ENCODE results near the gene SLITRK1.

The SLITRK1 gene
- total RNA-seq, result 0 to 0.04 reads per million in 2 experiments

DNA sequence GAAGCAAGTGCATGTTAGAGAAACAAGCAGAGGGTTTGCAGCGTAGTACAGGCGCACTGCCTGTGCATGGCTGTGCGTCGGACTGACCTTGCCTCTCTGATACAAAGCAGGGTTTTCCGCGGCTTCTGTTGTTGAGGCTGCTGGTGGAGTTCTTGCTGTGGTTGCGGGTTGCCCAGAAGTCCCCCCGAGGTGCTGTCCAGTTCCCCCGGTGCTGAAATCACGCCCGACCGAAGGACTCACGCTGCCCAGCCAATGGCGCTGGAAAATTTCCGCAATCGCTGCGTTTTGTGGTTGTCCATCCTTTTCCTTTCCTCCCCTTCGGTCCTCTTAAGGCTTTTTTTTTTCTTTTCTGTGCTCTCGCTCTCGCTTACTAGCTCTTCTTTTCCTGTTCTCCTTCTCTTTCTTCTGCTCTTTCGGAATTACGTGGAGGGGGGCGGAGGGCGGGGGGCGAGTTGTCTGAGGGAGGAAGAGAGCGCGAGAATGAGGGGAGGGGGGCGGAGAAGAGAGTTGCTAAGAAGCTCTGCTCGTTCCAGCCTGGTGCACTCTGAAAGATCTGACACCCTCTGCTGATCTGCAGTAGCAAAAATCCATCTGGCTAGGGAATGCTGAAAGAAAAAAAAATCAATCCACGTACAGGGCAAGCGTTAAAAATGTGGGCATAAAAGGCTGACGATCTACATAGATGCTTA lies at the start of gene SLITRK1:
TSS of gene SLITRK1 (minus strand) at position 558 of the 689 bp plus-strand sequence. CDS start 967 bp downstream, outside the sequence.
- DNase-seq (ENCODE audit: low read depth), result no peak

GRCh38 chr13:83929157-83929556 lies 46.9 kb upstream of the SLITRK1 start:
- no peak for DNase-seq (ENCODE audit: low read depth)

- no peak for DNase-seq (ENCODE audit: low read depth)
These were observed 37.5 kb upstream of the SLITRK1 start for GRCh38 chr13:83919775-83920174.

GRCh38 chr13:83914368-83914767 lies 32.1 kb upstream of the SLITRK1 start:
- DNase-seq (ENCODE audit: low read depth), result no peak

GRCh38 chr13:83907196-83907989 lies 25.1 kb upstream of the SLITRK1 start:
- DNase-seq (ENCODE audit: low read depth), result no peak

GRCh38 chr13:83906240-83906820 lies 24.1 kb upstream of the SLITRK1 start:
- no peak for DNase-seq (ENCODE audit: low read depth)

- no peak for DNase-seq (ENCODE audit: low read depth)
These were observed 23.4 kb upstream of the SLITRK1 start for GRCh38 chr13:83905641-83906040.

- no peak for DNase-seq (ENCODE audit: low read depth)
These were observed 13.8 kb upstream of the SLITRK1 start for GRCh38 chr13:83895994-83896580.

- DNase-seq (ENCODE audit: low read depth), result no peak
These were observed 8.1 kb upstream of the SLITRK1 start for GRCh38 chr13:83890358-83890757.

DNA sequence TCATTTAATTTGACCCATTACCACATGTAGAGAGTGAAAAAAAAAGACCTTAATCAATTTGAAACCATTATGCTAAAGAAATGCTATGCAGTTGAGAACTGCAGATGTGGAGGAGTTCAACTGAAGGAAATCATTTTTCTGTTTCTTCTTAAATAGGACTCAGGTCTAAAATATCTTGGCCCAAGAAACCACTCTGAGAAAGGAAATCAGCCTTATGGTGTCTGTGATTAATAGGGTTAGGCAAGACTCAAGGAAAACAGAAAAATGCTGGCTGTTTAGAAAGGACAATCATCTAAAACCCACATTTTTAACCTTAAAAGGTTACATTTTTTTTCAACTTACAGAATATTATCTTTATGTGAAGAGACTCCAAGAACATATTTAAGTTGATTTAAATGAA lies 1.9 kb upstream of the SLITRK1 start:
- no peak for DNase-seq (ENCODE audit: low read depth)

- no peak for DNase-seq (ENCODE audit: low read depth)
These were observed 818 bp upstream of the SLITRK1 start for GRCh38 chr13:83883061-83883523.

GRCh38 chr13:83882606-83882959 lies 309 bp upstream of the SLITRK1 start:
- no peak for DNase-seq (ENCODE audit: low read depth)

DNA sequence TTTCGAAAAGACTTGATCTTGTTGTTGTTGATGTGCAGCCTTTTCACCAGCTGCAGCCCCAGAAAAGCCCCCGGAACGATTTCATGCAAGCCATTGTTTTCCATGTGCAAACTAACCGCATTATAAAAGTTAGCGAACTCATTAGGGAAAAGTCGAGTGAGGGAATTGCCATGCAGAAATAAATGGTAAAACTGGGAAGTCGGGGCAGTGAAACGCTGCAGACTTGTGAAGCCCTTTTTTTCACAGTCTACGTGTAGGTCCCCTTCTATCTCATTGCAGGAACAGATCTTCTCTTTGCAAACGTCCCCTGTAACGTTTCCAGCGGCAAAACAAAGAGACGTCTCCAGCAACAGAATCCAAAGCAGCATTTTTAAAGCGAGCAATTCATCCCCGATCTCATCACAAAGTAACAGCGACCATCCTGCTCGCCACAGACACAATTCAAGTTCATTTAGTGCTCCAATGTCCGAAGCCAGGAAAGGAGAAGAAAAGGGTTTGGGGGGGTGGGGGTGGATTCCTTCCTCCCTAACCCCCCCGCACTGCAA lies 1.1 kb downstream of the SLITRK1 start:
- DNase-seq (ENCODE audit: low read depth), result no peak

- DNase-seq (ENCODE audit: low read depth), result no peak
These were observed 1.8 kb downstream of the SLITRK1 start for GRCh38 chr13:83880275-83881139.

DNA sequence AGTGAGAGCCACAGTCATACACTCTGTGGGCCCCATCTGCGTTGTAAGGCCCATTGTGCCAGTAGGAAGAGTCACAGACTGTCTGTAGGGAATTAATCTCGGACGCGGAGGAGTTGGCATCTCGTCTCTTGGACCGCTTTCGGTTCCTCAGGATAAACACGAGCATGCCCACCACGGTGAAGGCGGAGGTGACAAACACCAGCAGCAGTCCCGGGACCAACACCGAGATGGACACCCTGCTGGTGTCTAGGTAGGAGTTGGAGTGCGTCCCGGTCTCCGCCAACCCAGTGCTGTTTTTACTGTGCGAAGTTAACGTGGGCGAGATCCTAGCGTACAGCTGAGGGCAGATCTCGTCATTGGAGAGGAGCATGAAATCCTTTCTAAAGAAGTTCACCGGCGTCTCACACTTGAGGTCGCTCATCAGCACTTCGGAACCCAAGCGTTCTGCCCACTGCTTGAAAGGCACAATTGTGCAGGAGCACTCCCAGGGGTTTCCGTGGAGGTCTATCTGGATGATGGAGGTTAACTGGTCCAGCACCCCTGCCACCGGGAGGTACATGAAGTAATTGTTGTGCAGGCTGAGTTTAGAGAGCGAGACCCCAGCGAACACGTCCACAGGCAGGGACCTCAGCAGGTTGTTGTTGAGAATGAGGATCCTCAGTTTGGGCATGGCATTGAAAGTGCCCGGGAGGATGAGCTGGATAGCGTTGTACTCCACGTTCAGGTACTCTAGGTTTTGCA lies 2.7 kb downstream of the SLITRK1 start:
- DNase-seq (ENCODE audit: low read depth), result no peak

DNA sequence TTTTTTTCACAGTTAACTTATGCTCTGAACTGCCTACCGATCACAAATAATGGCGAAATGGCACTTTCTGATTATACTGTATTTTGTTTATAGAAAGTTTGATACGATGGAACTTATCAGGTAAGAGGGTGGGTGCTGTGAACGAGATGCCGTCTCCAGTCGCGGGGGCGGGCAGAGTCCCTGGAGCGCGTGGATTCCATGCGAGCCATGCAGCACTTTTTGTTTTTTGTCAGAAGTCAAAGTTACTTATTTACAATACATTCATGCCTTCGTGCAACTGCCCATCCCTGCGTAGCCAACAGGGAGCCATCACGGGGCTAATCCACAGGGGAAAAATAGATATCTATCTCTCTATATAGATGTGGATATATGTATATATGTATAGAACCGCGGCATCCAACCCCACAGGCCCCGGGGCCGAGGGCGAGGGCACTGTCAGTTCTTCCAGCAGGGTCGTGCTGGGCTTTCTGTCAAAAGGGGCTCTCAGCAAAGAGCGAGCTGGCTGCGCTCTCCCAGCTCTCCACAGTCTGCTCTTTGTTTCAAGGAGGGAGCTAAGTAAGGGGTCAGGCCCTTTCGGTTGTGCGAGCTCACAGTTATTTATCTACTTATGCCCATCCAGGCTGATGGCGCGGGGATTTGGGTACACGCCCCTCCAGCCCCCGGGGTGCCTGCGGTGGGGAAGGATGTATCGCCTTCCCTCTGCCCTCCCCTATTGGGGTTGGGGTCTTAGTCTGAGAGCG lies 3.4 kb downstream of the SLITRK1 start:
- DNase-seq (ENCODE audit: low read depth), result no peak

- no peak for DNase-seq (ENCODE audit: low read depth)
These were observed 4.5 kb downstream of the SLITRK1 start for GRCh38 chr13:83877651-83878355.

GRCh38 chr13:83876546-83876945 lies 5.7 kb downstream of the SLITRK1 start:
- no peak for DNase-seq (ENCODE audit: low read depth)

- no peak for DNase-seq (ENCODE audit: low read depth)
These were observed 14.6 kb downstream of the SLITRK1 start for GRCh38 chr13:83867708-83868107.

Data from T follicular helper cell (primary cell).